ENCODE data around the gene CRHR1.

- TF ChIP-seq, protein P1, sequence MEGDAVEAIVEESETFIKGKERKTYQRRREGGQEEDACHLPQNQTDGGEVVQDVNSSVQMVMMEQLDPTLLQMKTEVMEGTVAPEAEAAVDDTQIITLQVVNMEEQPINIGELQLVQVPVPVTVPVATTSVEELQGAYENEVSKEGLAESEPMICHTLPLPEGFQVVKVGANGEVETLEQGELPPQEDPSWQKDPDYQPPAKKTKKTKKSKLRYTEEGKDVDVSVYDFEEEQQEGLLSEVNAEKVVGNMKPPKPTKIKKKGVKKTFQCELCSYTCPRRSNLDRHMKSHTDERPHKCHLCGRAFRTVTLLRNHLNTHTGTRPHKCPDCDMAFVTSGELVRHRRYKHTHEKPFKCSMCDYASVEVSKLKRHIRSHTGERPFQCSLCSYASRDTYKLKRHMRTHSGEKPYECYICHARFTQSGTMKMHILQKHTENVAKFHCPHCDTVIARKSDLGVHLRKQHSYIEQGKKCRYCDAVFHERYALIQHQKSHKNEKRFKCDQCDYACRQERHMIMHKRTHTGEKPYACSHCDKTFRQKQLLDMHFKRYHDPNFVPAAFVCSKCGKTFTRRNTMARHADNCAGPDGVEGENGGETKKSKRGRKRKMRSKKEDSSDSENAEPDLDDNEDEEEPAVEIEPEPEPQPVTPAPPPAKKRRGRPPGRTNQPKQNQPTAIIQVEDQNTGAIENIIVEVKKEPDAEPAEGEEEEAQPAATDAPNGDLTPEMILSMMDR (IDR thresholded peaks at IDR 0.05): no peak
- TF ChIP-seq POLR2A (IDR thresholded peaks at IDR 0.05): no peak
Observed at GRCh38 chr17:45851022-45851421, 66.9 kb downstream of the CRHR1 start.
